DMS 273 (cell line): ENCODE results near the gene DDX23.
"Not testable (repeated sequence)": the region's sequence is repeated elsewhere in the genome, so short reads cannot be mapped to it uniquely, and the experiment has no call there.

Source experiments
- DNase-seq: peaks from one replicate; lab custom pipeline; 2025; ENCODE audit not compliant: unreplicated experiment; lab: John Stamatoyannopoulos, UW

The DDX23 gene

DNA sequence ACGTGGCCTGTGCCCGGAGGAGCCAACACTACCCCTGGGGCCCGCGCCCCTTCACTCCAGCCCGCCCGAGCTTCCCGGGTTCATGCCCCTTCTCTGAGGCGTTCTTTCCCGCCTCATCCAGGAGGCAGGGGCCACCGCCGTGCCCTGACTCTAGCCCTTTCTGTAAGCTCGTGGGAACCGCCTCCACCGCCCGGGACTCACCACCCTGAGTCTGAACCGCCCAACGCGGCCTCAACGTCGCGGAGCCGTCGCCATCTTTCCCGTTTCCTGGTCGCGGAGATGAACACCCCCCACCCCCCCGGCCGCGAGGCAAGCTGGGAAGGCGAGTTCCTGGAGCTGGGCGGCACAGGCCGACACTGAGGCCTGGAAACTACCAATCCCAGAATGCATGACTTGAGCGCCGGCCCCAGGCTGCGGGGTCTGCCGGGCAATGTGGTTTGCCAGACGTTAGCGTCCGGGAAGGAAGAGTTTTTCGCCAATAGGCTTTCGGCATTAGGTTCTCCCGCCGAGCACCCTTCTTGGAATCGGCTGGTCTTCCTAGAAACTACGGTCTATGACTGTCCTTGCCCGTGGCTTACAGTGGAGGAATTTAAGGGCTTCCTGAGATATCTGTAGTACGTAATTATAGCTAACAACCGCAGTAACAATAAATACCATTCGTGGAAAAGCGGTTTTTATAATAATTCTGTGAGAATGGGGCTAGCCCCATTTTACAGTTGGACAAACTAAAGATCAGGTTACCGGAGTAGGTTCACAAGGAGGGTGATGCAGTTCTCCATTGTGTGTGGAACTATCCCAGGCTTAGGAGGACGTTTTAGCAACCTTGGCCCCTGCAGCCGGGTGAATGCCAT is at the start of gene DDX23:
Gene DDX23 (minus strand): TSS at position 281 of the 851 bp plus-strand sequence. CDS start 6,381 bp downstream, outside the sequence.
- DNase-seq = peak; percentile 96

- no peak for DNase-seq
Observed at GRCh38 chr12:48901278-48901677, 49.3 kb upstream of the DDX23 start.

- no peak for DNase-seq
Observed at GRCh38 chr12:48899651-48900050, 47.7 kb upstream of the DDX23 start.

- no peak for DNase-seq
Observed at GRCh38 chr12:48894271-48894670, 42.3 kb upstream of the DDX23 start.

- peak; percentile 82 for DNase-seq
Observed at GRCh38 chr12:48890657-48891418, 38.9 kb upstream of the DDX23 start.

GRCh38 chr12:48889679-48890078 is 37.7 kb upstream of the DDX23 start:
- no peak for DNase-seq

- peak; percentile 59 for DNase-seq
Observed at GRCh38 chr12:48883305-48884161, 31.6 kb upstream of the DDX23 start.

DNA sequence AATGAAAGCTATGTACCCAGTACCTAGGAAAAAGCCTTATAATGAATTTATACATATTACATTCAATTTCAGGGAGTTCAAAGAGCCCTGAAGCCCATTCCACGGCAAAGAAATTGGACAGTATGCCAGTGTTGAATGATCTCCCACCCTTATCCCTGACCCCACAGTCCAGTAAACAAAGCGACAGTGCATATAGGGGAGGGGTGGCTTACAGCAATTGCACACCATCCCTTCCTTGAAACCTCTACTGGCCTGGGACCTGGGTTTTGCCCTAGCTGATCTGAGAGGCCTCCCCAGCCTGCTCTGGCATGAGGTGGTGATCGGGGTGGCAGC is 31.0 kb upstream of the DDX23 start:
- DNase-seq = no peak

GRCh38 chr12:48882315-48882687 is 30.3 kb upstream of the DDX23 start:
- no peak for DNase-seq

DNA sequence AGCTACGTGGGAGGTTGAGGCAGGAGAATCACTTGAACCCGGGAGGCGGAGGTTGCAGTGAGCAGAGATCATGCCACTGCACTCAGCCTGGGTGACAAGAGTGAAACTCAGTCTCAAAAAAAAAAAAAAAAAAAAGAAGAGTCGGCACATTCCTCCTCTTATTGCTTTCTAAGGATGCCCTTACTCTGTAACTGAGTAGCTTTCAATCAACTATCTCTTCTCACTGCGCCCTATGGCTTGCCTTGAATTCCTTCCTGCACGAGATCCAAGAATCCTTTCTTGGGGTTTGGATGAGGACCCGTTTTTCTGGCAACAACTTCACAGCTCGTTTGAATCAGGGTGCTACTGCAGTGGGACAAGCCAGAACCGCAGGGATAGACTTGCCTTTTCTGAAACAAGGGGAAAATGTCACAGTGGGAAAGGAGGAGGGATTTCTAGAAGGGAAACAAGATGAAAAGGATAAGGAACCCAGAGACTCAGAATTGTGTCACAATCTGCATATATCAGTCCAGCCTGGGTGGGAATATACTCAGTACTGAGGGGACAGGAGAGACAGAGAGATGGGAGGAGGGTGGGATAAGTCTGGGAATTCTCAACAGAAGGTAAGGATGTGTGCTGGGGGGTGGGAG is 29.8 kb upstream of the DDX23 start:
- DNase-seq = no peak

GRCh38 chr12:48880647-48881046 is 28.7 kb upstream of the DDX23 start:
- DNase-seq = no peak

GRCh38 chr12:48878548-48878947 is 26.6 kb upstream of the DDX23 start:
- no peak for DNase-seq

GRCh38 chr12:48875944-48876515 is 24.1 kb upstream of the DDX23 start:
- DNase-seq = no peak

- DNase-seq = not testable (repeated sequence)
Observed at GRCh38 chr12:48873534-48873933, 21.6 kb upstream of the DDX23 start.

GRCh38 chr12:48873096-48873495 is 21.1 kb upstream of the DDX23 start:
- DNase-seq = no peak

GRCh38 chr12:48869191-48869590 is 17.2 kb upstream of the DDX23 start:
- no peak for DNase-seq

DNA sequence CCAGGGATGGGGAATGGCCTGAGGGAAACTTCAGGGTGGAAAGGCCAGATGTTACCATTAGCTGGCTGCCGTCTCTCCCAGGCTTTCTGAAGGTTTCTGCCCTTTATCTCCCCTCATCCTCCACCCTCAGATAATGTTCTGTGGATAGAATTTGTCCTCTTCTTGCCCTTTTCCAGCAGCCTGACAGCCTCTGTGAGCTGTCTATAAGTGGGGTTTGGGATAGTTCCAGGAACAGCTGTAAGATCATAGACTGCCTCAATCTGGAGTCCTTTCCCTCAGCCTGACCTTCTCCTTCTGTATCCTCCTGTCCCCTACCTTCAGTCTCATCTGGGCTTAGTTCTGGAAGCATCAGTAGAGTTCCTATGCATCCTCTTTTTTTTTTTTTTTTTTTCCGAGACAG is 16.5 kb upstream of the DDX23 start:
- no peak for DNase-seq

- DNase-seq = no peak
Observed at GRCh38 chr12:48866052-48866711, 14.2 kb upstream of the DDX23 start.

DNA sequence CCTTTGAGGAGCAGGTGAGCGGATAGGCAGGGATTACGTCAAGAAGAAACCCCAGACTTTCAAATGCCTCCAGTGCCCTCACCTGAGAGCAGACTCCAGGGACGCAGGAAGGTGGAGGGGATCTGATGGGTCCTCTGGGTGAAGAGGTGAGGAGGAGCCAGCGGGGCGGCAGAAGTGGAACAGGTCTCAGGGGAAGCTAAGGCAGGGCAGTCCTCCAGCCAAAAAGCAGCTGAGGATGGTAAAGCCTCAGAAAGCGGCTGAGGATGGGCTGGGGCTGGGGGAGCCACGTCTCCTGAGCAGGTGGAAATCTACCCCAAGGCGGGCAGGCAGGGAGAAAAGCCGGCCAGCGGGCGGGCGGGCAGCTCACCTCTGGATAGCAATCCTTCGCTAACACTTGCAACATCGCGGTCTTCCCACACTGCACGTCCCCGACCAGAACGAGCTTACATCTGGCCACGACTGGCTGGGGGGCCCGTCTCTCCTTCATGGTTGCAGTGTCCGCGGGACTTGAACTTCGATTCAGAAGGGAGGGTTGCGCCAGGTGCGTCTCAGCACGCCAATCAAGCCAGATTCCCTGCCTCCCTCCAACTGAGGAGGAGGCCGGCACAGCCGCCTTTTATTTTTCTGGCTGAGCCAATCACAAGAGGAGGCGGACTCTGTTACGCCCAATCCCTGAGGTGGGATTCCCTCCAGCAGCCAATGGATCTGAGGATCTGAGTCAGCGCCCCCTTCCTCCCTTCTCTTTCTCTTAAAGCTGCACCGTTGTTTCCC is 13.5 kb upstream of the DDX23 start, which contains the start of gene RND1:
Gene RND1 (minus strand): TSS at position 590 of the 771 bp plus-strand sequence. CDS start 103 bp downstream, at position 487.
- DNase-seq = peak; percentile 91
